GM11168 (cell line): ENCODE measurements around the gene DCP1A.

Experiments
- in situ Hi-C: fragments of 300-500 bp; cut with MboI; formaldehyde crosslinking; loops from one replicate; pipeline ENCODE4 v1.12.0; 2022; ENCODE audit warnings: low sequenced_read_pairs; ENCODE audit not compliant: unreplicated experiment

Gene DCP1A

DNA sequence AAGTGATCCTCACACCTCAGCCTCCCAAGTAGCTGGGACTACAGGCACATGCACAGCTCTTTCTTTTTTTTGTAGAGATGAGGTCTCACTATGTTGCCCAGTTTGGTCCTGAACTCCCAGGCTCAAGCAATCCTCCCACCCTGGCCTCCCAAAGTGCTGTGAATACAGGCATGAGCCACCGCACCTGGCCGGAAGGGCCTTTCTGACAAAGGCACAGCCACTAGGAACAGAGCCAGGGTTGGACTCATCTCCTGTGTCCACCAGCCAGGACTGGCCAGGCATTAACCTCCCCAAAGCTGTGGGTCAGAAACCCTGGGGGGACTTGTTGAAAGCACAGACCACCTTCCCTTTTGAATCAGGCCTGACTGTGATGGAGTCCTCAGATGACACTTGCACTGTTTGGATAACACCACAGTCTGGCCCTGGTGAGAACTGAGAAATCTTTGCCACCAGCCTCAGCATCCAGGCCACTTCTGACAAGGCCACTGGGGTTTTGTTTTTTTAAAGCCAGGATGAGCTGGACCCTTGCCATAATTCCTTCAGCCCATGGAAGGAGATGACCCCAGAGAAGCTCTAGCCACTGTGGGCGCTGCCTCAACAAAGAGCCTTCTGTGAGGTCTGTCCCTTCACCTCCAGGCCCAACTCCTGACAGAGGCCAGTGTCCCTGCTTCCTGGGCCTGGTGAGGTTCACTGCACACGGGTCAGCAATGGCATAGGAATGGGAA is 96.3 kb downstream of the DCP1A start:
- in situ Hi-C loops = no loop called here

DNA sequence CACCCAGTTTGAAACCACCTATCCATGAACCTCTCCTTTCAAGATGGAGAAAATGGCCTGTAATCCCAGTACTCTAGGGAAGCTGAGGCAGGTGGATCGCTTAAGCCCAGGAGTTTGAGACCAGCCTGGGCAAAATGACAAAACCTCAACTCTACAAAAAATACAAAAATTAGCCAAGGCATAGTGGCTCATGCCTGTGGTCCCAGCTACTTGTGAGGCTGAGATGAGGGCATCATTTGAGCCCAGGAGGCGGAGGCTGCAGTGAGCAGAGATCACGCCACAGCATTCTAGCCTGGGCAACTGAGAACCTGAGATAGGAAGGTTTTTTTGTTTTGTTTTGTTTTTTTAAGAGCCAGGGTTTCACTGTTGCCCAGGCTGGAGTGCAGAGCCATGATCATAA is 96.9 kb downstream of the DCP1A start:
- in situ Hi-C loops = no loop called here

DNA sequence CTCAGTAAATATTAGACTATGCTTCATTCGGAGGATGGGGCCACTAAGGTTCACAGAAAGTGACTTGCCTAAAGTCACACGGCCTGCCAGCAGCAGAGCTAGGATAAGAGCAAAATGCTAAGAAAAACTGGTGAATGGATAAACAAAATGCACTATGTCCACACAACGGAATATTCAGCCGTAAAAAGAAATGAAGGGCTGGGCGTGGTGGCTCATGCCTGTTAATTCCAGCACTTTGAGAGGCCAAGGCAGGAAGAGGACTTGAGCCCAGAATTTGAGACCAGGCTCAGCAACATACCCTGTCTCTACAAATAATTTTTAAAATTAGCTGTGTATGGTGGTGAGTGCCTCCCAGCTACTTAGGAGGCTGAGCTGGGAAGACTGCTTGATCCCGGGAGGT is 99.2 kb downstream of the DCP1A start:
- in situ Hi-C loops = no loop called here

DNA sequence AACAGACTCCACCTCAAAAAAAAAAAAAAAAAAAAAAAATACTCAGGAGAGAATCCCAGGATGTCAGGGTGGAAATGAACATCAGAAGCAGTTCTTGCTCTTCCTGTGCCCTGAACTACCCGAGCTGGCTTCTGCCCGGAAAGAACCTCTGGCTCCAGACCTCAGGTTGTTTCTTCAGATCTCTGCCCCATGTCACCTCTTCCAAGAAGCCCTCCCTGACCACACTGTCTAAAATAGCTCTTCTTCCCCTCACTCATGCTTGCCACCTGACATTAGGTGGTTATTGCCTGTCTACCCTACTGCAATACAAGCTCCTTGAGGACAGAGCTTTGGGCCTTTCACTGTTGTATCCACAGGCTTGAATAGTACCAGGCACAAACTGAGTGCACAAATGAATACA is 99.7 kb downstream of the DCP1A start:
- in situ Hi-C loops = no loop called here

DNA sequence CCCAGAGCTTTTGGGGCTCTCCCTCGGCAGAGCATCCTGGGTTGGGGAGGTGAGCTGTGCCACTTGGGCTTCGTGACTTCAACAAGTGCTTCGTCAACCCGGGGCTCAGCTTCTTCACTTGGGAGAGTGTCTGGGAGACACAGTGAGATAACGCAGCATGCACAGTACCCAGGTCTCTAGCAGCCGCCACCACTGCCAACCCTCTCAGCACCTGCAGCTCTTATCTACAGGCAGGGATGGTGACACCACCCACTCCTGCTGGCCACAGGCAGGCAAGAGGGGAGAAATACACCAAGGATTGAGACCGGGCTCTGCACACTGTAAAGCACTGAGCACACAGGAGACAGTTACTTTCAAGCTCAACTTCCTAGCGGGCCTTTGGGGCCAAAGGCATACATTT is 103.1 kb downstream of the DCP1A start:
- in situ Hi-C loops = no loop called here

DNA sequence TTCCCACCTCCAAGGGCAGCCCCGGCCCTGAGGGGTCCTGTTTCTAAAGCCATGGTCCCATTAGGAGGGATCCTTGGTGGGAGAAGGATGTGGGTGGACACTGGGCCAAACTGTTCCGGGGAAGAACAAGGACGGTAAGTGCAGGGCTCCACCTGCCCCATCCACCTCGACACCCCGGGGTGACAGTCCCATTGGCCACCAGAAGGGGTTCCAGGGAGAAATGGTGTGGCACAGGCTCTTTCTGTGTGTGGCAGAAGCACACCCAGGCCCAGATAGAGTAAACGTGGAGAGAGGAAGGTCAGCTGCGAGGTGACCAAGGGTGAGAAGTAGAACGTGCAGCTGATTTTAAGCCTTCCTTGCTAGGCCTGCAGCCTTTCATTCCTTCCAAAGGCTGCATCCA is 103.6 kb downstream of the DCP1A start:
- in situ Hi-C loops = no loop called here

DNA sequence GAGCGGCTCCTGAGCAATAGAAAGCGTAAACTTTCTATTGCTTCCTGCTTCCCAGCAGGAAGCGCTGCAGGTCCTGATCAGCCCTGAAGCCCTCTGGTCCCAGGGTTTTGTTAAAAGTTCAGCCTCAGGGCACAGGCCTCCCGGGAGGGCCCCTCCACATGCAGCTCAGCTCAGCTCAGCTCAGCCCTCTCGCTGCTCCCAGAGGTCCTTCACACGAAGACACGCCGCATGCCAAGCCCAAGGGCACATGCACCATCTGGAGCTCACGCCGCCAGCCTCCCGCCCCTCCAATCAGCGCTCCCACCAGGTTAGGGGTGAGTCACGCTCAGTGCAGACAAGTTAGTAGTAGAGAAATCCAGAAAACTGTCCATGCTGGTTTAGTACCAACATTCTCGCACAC is 104.2 kb downstream of the DCP1A start:
- in situ Hi-C loops = no loop called here

DNA sequence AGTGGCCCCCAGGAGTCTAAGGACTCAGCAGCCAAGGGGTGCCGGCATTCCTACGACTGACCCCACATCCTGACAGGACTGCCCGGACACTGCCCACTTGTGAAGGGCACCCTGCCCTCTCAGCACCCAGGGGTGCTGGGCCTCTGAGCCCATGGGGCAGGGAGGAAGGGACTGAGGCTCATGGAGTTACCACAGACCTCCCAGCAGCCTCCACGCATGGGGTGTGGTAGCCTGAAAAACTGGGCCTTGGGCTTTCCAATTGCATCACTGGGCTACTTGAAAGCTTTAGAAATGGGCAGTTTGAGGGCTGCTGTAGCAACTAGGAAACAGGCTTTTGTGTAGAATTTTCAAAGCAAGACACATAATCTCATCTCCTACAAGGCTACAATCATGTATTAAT is 104.7 kb downstream of the DCP1A start:
- in situ Hi-C loops = no loop called here

DNA sequence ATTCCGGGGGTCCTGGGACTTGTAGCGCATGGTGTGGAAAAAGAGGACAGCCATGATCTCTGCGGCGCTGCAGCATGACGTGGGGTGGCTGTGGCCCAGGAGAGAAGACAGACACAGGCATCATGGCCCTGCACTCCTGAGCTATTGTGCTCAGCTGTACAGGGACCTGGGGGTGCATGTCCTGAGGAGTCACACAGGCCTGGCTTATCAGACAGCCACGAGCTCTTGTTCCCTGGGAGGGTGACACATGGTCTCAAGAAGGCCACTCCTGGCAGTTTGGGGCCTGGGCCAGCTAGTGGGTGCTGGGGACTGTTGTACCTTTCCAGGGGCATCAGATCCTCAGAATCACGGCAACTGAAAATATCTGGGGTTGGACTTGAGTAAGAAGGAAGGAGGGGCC is 105.2 kb downstream of the DCP1A start:
- in situ Hi-C loops = no loop called here

DNA sequence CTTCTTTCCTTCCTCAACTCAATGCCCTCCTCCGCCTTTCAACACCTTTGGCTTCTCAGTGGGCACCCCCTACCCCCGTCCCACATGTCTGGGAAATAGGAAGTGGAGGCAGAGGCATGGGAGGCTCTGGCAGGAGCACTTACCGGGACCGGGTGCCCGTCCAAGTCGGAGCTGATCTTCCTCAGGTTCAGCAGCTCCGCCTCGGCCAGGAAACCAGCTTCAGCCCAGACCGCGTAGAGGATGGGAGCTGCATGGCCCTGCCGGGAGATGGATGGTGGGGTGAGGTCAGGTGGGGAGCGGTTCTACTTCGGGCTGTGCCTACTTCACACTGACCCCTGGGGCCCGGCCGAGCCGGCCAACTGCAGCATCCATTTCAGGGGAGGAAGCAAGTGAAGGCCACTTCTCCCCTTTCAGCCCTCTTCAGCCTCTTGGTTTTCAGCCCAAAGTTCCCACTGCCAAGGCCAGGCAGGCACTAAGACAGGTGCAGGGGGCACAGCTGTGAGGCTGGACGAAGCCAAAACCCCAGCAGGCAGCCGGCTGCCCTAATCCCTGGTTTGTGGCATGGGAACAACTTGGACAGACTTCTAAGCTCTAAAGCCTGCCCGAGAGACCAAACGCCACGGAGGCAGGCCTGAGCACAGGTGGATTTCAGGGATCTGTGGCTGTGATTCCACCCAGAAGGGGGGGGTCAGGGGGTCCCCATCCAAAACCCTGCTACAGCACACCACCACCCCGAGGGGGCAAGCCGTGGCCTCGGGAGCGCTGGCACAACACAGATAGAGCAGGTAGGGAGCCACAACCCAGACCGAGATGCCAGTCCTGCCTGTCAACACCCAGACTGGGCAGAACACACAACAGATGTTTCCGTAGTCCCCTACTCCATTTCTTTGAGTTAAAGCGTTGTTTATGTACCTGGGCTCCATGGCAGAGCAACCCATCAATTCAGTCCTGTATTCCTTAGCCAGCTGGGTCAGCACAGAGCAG is 106.1 kb downstream of the DCP1A start:
- in situ Hi-C loops = no loop called here

DNA sequence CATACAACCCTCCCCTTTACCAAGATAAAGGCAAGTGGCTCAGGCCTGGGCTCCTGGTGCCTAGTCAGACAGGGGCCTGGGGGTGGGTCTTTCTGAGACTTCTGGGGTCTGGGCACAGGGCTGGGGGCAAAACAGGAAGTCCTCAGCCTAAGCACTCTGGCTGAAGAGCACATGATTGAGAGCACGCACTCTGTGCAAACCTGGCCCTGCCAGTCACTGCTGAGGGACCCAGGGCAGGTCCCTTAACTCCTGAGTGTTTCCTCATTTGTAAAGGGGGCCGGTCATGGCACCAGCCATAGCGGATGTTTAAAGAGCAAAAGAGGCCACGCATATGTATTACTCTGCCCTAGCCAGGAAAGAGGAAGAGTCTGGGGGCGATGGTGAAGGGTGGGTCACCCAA is 107.5 kb downstream of the DCP1A start:
- in situ Hi-C loops = no loop called here

DNA sequence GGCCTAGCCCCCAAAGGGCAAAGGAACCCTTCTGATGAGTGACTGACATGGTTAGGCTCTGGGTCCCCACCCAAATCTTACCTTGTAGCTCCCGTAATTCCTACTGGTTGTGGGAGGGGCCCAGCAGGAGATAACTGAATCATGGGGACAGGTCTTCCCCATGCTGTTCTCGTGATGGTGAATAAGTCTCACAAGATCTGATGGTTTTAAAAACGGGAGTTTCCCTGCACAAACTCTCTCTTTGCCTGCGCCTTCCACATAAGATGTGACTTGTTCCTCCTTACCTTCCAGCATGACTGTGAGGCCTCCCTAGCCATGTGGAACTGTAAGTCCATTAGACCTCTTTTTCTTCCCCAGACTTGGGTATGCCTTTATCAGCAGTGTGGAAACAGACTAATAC is 108.5 kb downstream of the DCP1A start:
- in situ Hi-C loops = no loop called here

DNA sequence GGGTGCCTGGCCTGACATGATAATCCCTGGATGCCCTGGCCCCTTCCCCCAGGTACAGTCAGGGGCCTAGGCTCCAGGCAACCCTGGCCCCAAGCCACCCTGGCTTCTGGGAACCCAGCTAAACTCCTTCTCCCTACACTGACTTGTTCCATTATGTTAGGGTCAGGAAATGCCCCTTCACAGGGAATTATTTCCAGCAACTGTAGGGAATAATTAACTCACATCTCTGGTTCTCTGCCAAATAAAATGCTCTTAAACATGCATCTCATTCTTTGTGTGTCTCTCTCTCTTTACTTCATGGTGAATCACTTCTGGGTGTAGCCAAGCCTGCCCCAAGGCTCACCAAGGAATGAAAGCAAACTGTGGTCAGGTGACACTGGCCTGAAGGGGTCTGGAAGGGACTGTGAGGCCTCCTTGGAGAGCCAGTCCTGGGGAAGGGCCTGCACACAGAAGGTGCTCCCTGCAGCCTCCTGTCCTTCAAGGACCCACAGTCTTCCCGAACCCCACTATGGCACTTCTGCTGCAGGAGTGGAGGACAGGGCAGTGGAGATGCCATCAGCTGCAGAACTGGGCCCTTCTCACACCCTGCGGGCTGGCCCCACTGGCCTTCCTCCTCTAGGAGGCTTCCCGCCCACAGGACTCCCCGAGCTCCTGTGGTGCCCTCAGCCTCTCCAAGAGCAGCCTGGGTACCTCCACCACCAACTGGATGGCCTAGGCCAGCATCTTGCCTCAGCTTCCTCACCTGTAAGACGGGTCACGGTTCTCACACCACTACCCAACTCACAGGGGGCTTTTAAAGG is 109.1 kb downstream of the DCP1A start:
- in situ Hi-C loops = no loop called here

DNA sequence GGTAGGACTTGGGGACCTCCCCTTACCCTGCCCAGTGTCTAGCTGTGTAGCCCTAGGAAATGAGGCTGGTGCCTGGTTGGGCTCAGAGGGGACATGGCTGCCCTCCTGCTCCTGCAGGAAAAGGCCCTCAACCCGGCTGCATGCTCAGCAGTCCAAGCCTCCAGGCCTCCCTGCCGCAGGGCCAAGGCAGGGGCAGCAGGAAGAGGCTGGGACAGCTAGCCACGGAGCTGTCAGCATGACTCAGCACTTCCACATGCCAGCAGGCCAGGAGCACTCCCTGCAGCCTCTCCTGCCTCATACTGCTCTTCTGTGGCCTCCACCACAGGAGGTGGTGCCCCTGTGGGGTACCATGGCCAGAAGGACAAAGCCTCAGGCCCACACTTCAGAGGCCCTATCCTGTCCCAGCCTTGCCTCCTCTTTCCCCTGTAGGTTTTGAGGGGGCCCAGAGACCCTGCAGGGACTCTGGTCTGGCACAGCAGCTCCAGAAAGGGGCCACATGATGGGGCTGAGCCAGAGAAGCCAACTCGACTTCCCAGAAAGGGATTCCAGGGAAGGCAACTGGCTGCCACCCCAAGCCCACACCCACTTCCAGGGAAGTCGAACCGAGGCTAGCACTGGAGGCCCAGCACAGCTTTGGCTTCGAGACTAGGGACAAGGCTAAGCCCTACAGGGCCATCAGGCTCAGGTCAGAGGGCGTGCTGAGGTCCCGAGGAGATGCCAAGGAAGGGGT is 111.1 kb downstream of the DCP1A start:
- in situ Hi-C loops = no loop called here

DNA sequence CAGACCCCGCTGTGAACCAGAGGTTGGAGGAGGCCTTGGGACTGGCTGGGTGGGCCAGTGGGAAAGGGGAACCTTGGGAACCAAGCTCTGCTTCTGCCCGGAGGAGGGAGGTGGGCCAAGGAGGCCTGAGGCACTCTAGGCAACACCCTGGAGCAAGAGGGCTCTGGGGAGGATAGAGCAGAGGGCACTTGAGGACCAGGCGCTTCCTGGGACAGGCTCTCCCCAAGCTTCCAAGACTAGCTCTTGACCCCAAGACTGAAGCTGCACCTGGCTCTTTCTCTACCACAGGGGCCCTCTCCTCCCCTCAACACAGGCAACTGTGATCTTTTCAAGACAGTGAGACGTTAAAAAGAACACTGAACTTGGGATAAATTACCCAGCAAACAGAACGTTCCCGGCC is 111.8 kb downstream of the DCP1A start:
- in situ Hi-C loops = no loop called here

DNA sequence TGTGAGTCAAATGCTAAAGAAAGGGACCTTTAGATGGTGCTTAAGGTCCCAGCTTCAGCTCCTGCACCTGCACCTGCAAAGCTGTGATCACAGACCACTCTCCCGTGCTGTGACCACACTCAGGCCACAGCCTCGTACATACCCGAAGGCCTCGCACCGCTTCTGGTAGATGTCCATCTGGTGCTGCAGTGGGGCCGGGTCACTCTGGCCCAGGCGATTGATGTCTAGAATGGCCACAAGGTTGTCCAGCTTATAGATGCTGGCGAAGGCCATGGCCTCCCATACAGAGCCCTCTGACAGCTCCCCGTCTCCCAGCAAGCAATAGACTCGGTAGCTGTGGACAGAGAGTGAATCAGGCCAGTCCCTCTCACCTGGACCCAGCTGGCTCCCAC is 112.5 kb downstream of the DCP1A start:
- in situ Hi-C loops = no loop called here

DNA sequence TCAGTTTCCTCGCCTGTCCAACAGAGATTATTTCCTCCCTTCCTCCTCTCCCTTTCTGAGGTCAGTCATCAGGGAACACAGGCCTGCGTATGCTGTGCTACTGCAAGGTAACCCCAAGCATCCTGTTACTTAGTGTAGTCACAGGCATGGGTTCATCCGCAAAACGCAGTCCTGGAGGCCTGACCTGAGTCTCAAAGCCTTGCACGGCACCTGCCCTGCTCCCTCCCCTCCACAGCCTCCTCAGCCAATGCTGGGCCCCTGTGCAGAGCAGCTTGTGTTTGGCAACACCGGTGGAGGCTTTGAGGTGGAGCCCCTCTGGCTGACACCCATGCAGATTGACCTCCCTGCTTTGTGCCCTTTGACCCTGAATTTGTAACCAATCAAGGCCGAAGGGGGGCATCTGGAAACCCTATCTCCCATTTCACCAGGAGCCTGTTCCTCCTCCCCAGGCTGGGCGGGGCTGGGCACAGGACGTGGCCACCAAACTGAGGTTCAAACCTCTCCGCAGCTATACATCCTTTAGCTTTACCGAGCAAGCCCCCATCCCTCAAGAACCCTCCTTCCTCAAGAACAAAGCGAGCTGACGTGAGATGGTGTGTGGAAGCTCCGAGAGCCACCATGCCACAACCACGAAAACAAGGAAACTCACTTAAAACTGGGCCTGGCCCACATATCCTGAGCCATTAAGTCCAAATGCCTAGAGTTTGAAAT is 113.1 kb downstream of the DCP1A start:
- in situ Hi-C loops = no loop called here
